Activated T-cell treated with anti-CD3 and anti-CD28 coated beads, Interleukin-2, amount 50 U/mL, for 1 hour (primary cell): ENCODE data around the gene HSPH1.
A peak's percentile ranks its signal among the peaks of the same experiment; 100 is the strongest.
"Not testable (repeated sequence)": the region's sequence is repeated elsewhere in the genome, so short reads cannot be mapped to it uniquely, and the experiment has no call there.

Source experiments
- DNase-seq: peaks from one replicate; pipeline ENCODE4 v3.0.0-alpha.2; 2020

Gene HSPH1

GRCh38 chr13:31161557-31162150 lies at the start of gene HSPH1:
Gene HSPH1 (minus strand): TSS chr13:31161904. CDS start chr13:31161582, 322 bp downstream.
- DNase-seq: no peak

GRCh38 chr13:31209841-31210210 lies 48.1 kb upstream of the HSPH1 start:
- DNase-seq: no peak

- no peak for DNase-seq
Measured at GRCh38 chr13:31209172-31209840, 47.6 kb upstream of the HSPH1 start.

- DNase-seq: no peak
Measured at GRCh38 chr13:31208559-31209122, 46.9 kb upstream of the HSPH1 start.

- no peak for DNase-seq
Measured at GRCh38 chr13:31207661-31208552, 46.2 kb upstream of the HSPH1 start.

DNA sequence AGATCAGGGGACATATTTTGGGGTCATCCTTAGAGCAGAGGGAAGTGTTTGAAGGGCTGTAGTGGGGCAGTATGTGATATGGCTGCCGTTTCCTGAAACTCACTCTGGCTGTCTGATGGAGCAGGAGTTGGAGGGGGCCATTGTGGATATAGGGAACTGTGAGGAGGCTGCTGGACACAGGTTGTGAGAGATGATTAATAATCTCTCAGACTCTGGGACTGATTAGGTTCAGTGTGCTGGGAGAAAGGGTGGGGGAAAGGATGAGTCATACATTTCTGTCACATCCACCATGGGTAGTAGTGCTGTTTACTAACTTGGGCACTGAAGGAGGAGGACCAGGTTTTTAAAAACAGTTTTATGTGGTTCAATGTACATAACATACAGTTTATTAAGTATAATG lies 42.9 kb upstream of the HSPH1 start:
- no peak for DNase-seq

GRCh38 chr13:31201341-31202031 lies 39.8 kb upstream of the HSPH1 start:
- no peak for DNase-seq

- DNase-seq: no peak
Measured at GRCh38 chr13:31200637-31200971, 38.9 kb upstream of the HSPH1 start.

- DNase-seq: peak; percentile 87
Measured at GRCh38 chr13:31199849-31200636, 38.3 kb upstream of the HSPH1 start, which contains the start of gene B3GLCT. Gene B3GLCT (plus strand): TSS chr13:31199975. CDS start chr13:31200085, 110 bp downstream.

DNA sequence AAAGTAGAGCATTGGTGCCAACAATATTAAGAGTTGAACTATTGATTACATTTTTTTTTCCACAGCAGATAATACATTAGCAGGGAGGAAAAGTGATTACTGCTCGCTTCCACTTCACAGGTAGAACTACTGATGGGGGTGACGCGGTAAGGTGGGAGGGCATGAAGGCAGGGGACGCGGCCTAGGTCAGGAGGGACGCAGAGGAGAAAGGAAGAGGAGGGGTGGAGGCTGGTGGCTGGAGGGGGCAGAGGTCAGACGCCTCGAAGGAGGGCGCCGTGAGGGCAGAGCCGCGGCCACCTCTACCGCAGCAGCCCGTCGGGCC lies 37.8 kb upstream of the HSPH1 start:
- DNase-seq: no peak

DNA sequence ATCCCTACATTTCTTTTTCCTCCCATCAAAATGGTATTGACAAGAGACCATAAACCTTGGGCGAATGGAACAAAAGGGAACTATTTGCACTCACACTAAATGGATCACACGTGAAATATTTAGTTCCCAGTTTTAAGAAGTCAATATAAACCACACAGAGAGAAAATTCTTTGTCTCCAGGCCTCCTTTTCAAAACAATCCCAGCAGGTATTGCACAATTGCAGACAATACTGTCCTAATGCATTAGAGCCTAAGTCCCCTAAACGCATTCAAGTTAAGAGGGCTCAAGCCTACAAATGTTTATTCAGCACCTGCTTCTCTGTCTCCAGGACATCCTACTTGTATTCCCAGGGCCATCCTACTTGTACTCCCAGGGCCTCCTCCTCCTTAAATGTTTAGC lies 36.8 kb upstream of the HSPH1 start:
- DNase-seq: no peak

DNA sequence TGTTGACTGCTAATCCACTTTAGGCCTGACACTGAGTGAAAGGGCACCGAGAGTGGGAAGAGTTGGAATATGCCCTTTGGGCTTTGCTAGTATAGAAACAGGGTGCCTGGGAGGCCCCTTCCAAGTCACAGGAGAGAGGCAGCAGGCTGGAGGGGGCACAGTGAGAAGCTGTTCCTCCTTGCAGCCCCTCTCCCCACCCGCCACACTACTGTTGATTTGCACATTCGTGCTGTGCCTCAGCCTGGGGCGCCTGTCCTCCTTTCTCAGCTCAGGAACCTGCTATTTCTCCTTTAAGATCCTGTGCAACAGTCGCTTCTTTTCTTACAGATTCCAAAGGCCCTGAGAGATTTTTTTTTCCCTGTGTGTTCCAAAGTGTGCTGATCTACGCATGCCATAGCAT lies 35.3 kb upstream of the HSPH1 start:
- DNase-seq: no peak

DNA sequence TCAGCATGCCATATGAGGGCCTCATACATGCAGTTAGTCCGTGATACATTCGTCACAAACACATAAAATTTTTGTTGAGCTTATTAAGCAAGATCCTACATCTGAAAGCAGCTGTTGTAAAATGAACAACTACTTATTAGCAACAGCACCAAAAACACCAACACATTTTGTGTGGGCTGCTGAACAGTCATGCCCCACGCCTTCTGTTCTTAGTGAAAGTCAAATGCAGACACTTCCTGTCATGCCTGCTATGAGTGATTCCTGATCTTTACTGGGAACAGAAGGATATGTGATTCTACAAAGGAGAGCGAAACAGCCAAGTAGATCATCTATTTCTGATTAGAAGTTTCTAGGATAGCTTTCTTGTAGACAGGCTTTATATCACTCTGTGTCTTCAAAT lies 33.9 kb upstream of the HSPH1 start:
- no peak for DNase-seq

GRCh38 chr13:31192306-31192705 lies 30.6 kb upstream of the HSPH1 start:
- no peak for DNase-seq

DNA sequence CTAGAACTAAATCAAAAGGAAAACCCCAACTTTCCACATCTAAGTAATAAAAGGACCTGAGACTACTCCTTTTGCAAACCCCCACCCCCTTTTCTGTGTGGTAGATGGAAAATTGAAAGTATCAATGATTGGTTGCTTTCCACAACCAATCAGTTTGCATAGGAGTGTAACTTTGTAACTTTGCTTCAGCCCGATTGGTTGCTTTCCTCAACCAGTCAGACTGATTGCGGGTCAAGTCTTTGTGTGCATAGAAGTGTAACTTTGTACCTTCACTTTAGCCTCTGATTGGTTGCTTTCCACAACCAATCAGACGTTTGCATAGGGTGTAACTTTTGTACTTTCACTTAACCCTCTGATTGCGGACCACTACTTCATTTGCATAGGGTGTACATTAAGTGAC lies 30.0 kb upstream of the HSPH1 start:
- no peak for DNase-seq

DNA sequence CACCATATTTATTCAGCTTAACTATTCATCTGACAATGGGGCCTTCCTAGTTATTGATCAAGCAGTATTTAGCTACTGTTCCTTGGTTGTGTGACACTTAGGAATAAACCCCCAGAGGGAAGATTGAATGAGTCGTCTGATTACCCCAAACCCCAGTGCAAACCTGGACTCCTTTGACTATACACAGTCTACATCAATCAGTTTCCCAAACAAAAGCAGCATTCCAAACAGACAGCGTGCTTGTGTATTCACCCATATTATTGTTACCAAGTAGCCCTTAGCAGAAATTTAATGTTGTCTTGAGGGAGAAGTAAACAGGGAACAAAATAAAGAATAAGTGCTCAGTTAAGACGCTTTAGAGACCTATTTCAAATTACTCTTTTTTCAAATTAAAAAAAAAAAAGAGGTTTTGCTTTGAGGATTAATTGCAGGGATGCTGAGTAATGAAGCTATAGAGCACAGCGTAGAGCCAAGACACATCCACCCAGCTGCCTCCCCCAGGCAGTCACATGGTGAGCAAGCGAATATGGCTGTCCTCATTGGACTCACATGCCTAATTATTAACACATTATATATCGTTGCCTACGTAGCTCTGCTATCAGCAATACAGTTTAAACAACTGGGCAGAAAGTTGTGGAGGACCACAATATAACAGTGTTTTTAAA lies 23.4 kb upstream of the HSPH1 start:
- no peak for DNase-seq

DNA sequence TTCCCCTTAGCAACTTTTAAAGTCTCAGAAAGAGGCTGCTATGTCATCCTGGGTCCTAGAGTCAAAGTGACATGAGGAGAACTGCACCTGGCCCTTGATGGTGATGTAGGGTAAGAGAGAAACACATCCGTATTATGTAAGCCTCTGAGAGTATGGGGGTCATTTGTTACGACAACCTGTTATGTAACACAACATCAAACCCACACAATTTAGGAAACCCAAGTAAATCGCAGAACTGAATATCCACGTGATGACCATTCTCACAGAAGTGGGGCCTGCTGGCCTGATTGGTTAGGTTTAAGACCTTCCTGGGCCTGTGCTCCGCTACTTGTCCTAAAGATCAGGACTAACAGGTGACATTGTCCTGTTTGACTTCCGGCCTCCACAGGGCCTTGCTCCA lies 22.7 kb upstream of the HSPH1 start:
- no peak for DNase-seq

GRCh38 chr13:31182987-31183386 lies 21.3 kb upstream of the HSPH1 start:
- no peak for DNase-seq

DNA sequence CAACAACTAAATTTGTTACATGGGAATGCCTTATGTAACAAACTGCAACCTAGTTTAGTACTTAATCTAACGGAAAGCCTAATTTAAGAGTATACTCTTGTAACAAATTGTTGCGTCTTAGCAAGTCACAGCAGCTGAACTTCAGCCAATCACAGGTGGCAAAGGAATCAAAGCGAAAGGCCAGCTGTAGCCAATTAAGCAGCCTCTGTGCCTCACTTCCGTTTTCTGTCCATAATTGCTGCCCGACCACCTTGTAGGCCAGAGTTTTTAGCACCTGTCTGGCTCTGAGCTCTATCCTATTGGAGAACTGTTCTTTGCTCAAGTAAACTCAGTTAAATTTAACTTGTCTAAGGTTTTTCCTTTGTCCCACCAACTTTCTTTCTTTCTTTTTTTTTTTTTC lies 18.1 kb upstream of the HSPH1 start:
- no peak for DNase-seq

DNA sequence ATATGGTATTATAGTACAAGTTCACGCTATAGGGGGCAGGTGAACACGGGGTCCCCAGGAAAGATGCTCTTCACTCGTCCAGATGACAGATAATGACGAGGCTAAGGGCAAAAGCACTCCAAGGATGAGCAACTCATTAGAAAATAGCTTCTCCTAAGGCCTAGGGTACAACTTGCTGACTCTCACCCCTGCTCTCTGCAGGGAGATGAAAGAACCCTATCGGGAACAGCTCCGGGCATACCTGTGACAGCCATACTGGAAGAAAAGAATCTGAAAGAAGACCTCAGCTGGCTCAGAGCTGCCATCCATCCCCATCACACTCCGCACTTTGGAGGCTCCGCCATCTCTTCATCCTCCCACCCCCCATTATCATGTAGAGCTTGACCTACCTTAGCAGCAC lies 17.5 kb upstream of the HSPH1 start:
- DNase-seq: no peak

DNA sequence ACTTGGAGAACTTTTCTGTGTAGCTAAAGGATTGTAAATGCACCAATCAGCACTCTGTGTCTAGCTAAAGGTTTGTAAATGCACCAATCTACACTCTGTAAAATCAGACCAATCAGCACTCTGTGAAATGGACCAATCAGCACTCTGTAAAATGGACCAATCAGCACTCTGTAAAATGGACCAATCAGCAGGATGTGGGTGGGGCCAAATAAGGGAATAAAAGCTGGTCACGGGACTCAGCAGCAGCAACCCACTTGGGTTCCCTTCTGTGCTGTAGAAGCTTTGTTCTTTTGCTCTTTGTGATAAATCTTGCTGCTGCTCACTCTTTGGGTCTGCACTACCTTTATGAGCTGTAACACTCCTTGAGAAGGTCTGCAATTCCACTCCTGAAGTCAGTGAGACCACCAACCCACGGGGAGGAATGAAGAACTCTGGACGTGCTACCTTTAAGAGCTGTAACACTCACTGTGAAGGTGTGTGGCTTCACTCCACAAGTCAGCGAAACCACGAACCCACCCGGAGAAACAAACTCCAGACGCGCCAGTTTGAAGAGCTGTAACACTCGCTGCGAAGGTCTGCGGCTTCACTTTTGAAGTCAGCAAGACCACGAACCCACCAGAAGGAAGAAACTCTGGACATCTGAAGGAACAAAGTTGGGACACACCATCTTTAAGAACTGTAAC lies 16.2 kb upstream of the HSPH1 start:
- DNase-seq: not testable (repeated sequence)
